ENCODE measurements around the gene LRP5. TPM values are rescaled to one million over a fixed set of nuclear protein-coding genes. Genes with fewer than 3 reads are reported as not detected.
"Not testable (repeated sequence)": the region's sequence is repeated elsewhere in the genome, so short reads cannot be mapped to it uniquely, and the experiment has no call there.

Gene LRP5
- total and polyA plus RNA-seq, 7 donors, result 18.0 to 63.1 (median 28.9) TPM

DNA sequence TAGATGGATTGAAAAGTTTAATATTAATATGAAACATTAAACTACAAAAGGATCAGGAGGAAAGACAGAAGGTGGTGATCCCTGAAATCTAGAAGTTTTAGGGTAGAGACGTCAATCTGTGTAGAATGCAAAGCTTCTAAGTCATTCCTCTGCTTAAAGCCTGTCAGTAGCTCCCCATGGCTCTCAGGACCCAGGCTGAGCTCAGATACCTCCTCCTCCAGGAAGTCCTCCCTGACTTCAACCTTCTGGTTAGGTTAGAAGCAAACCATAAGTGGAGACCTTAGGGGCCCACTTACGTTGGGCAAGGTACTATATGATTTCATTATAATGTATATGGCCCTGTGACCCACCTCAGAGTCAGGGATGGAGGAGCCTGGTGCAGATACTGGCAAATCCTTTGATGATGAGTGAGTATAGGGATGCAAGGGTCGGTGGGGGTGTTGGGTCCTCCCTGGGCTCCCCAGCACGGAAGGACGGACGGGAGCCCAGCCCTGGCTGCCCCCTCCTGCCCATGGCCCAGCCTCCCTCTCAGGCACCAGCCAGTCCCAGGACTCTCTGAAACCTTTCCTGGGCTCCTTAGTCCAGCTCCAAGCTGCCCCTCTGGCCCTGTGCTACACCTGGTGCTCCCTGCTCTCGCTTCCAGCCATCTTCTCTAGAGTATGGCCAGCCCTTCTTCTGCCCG is 145.0 kb downstream of the LRP5 start:
- 78 to 80% methylated on average over 8 of the region's 8 CpGs for WGBS, 2 donors
- Histone ChIP-seq H3K9me3 (no peaks in the 10 kb centered on the region), H3K4me3 (no peak overlapping the region), H3K27me3 (no peaks in the 10 kb centered on the region), H3K36me3 (no peaks in the 10 kb centered on the region), H3K27ac (no peak overlapping the region), H3K4me1 (peaks cover 0 to 17% (median 9%) of the 10 kb centered on the region in 4 donors)
- no peak for DNase-seq
- intact Hi-C loops (cut with DNase I), result no loop called here
- TF ChIP-seq, protein P1, sequence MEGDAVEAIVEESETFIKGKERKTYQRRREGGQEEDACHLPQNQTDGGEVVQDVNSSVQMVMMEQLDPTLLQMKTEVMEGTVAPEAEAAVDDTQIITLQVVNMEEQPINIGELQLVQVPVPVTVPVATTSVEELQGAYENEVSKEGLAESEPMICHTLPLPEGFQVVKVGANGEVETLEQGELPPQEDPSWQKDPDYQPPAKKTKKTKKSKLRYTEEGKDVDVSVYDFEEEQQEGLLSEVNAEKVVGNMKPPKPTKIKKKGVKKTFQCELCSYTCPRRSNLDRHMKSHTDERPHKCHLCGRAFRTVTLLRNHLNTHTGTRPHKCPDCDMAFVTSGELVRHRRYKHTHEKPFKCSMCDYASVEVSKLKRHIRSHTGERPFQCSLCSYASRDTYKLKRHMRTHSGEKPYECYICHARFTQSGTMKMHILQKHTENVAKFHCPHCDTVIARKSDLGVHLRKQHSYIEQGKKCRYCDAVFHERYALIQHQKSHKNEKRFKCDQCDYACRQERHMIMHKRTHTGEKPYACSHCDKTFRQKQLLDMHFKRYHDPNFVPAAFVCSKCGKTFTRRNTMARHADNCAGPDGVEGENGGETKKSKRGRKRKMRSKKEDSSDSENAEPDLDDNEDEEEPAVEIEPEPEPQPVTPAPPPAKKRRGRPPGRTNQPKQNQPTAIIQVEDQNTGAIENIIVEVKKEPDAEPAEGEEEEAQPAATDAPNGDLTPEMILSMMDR (IDR thresholded peaks at IDR 0.05), result no peak
- TF ChIP-seq POLR2A (IDR thresholded peaks at IDR 0.05), result no peak
- TF ChIP-seq POLR2AphosphoS5 (IDR thresholded peaks at IDR 0.05), result no peak
- TF ChIP-seq EP300 (IDR thresholded peaks at IDR 0.05), result no peak

DNA sequence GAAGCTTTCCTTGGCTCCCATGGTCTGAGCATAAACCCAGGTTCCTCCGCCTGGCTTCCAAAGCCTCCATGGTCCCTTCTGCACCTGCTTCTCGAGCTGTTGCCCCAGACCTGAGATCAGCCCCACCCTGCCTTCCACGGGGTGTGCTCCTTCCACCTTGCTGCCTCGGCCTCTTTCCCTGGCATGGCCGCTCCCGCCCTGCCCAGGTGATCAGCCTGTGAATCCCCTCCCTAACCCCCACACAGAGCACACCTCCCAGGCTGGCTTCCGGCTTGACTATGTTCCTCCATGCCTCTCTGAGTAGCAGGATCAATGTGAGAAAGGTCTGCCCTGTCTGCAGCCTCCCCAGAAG is 145.5 kb downstream of the LRP5 start:
- Histone ChIP-seq H3K27ac (no peak overlapping the region), H3K4me1 (peaks cover 0 to 22% (median 14%) of the 10 kb centered on the region in 4 donors), H3K36me3 (no peaks in the 10 kb centered on the region), H3K27me3 (no peaks in the 10 kb centered on the region), H3K9me3 (no peaks in the 10 kb centered on the region), H3K4me3 (no peak overlapping the region)
- intact Hi-C loops (cut with DNase I), result no loop called here
- no peak for DNase-seq
- TF ChIP-seq POLR2A (IDR thresholded peaks at IDR 0.05), result no peak
- no peak for TF ChIP-seq POLR2AphosphoS5 (IDR thresholded peaks at IDR 0.05)
- TF ChIP-seq, protein P1 (IDR thresholded peaks at IDR 0.05), result no peak
- TF ChIP-seq EP300 (IDR thresholded peaks at IDR 0.05), result no peak
- WGBS, 2 donors, result 27 to 70% methylated on average over 7 of the region's 7 CpGs

DNA sequence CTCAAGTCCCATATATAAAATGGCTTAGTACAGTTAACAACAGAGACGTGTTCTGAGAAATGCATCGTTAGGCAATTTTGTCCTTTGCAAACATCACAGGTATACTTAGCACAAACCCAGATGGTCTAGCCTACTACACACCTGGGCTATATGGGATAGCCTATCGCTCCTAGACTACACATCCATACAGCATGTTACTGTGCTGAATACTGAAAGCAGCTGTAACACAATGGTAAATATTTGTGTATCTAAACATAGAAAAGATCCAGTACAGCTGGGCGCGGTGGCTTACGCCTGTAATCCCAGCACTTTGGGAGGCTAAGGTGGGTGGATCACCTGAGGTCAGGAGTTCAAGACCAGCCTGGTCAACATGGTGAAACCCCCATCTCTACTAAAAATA is 145.9 kb downstream of the LRP5 start:
- DNase-seq; intact Hi-C loops (cut with DNase I); H3K9me3 ChIP-seq; H3K4me3 ChIP-seq; H3K36me3 ChIP-seq; H3K27ac ChIP-seq; H3K27me3 ChIP-seq: not testable (repeated sequence)
- WGBS, 2 donors, result 48 to 73% methylated on average over 6 of the region's 6 CpGs
- H3K4me1 ChIP-seq, result peaks cover 0 to 27% (median 18%) of the 10 kb centered on the region in 4 donors

DNA sequence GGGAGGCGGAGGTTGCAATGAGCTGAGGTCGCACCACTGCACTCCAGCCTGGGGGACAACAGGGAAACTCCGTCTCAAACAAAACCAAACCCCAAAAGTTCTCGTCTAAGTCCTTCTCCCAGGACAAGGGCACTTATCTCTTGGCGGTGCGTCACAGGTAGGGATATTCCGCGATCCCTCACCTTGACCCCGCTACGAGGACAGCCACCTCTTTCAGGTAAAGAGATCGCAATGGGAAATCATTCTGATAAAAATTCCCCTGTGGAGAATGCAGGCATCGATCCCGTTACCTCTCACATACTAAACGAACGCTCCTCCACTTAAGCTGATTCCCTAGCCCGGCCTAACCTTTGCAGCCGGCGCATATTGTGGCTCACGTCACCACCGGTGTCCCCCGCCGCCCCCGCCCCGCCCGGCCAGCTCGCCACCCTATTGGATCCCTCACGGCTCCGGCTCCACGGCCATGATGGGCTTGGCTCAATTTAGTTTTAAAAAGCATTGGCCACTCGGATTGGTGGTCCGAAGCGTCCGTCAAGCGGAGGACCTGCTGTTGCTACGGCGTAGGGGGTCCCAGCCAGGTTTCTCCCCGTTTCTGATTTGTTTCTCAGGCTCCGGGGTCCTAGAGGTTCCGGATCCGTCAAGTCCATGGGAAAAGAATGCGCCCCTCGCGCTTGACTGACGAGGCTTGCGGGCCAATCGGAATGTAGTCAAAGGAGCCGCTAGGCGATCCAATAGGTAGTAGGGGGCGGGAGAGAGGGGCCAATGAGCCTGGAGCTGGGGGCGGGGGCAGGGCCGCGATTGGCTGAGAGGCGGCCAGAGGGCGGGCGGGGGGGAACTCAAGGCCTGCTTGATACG is 147.7 kb downstream of the LRP5 start:
- Histone ChIP-seq H3K27ac (peak overlapping the region; percentile 96 to 99 (median 98)), H3K4me1 (peaks cover 0 to 45% (median 36%) of the 10 kb centered on the region in 4 donors), H3K4me3 (peak overlapping the region; percentile 66 to 99 (median 90)), H3K36me3 (no peaks in the 10 kb centered on the region), H3K9me3 (no peaks in the 10 kb centered on the region), H3K27me3 (no peaks in the 10 kb centered on the region)
- WGBS, 2 donors, result 3 to 5% methylated on average over 56 of the region's 56 CpGs
- intact Hi-C loops (cut with DNase I), result loop anchor here (5.0 to 10.0 kb wide), 4 partner anchors 47 to 385 kb away; partner anchors contain the start of gene CPT1A
- peak; percentile 99 for DNase-seq
- TF ChIP-seq POLR2A (IDR thresholded peaks at IDR 0.05) (no peak), POLR2AphosphoS5 (IDR thresholded peaks at IDR 0.05) (peak in 1 of 4 donors; percentile 51), EP300 (IDR thresholded peaks at IDR 0.05) (no peak)
- TF ChIP-seq, protein P1 (IDR thresholded peaks at IDR 0.05), result peak in 1 of 4 experiments; percentile 6
